ENCODE data around the gene MROH2B. TPM values are rescaled to one million over a fixed set of nuclear protein-coding genes. Genes with fewer than 3 reads are reported as not detected.
"Not testable (repeated sequence)": the region's sequence is repeated elsewhere in the genome, so short reads cannot be mapped to it uniquely, and the experiment has no call there.

The MROH2B gene
- total RNA-seq, 1 experiment from 2014 or later, result not detected

DNA sequence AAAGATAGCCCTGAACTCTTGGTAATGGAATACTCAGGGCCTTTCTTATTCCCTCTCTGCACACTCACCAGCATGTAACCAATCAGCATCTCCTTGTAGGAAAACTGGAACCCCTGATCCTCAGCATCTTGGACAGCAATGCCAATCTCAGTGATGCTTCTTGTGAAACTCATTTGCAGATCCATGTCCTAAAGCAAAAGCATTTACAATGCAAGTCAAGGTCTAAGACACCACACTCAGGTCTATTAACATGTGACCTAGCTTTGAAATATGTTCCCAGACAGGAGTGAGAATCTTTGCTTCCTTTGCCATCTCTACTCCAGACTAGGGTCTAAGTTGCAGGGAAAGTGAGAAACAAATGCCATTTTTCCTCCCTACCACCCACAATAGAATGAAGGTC, 38.2 kb downstream of the MROH2B start:
- CTCF ChIA-PET, result no interaction called here
- Mint-ChIP-seq H3K4me3 (ENCODE audit: unreplicated experiment) (no peak overlapping the region), H3K9me3 (ENCODE audit: unreplicated experiment) (peaks cover 19% of the 10 kb centered on the region), H3K27ac (ENCODE audit: low read depth, unreplicated experiment) (no peak overlapping the region), H3K4me1 (ENCODE audit: insufficient read depth, unreplicated experiment) (no peaks in the 10 kb centered on the region), H3K27me3 (ENCODE audit: insufficient read depth, unreplicated experiment) (no peaks in the 10 kb centered on the region), H3K36me3 (ENCODE audit: insufficient read depth, unreplicated experiment) (no peaks in the 10 kb centered on the region)
- intact Hi-C loops (cut with micrococcal nuclease), result no loop called here
- TF ChIP-seq, protein P1, sequence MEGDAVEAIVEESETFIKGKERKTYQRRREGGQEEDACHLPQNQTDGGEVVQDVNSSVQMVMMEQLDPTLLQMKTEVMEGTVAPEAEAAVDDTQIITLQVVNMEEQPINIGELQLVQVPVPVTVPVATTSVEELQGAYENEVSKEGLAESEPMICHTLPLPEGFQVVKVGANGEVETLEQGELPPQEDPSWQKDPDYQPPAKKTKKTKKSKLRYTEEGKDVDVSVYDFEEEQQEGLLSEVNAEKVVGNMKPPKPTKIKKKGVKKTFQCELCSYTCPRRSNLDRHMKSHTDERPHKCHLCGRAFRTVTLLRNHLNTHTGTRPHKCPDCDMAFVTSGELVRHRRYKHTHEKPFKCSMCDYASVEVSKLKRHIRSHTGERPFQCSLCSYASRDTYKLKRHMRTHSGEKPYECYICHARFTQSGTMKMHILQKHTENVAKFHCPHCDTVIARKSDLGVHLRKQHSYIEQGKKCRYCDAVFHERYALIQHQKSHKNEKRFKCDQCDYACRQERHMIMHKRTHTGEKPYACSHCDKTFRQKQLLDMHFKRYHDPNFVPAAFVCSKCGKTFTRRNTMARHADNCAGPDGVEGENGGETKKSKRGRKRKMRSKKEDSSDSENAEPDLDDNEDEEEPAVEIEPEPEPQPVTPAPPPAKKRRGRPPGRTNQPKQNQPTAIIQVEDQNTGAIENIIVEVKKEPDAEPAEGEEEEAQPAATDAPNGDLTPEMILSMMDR (IDR thresholded peaks at IDR 0.05; ENCODE audit: unreplicated experiment), result no peak
- BruUV-seq (replicated peaks), result no TSS peak
- DNase-seq (ENCODE audit: unreplicated experiment), result no peak
- POLR2A ChIA-PET, result no interaction called here

DNA sequence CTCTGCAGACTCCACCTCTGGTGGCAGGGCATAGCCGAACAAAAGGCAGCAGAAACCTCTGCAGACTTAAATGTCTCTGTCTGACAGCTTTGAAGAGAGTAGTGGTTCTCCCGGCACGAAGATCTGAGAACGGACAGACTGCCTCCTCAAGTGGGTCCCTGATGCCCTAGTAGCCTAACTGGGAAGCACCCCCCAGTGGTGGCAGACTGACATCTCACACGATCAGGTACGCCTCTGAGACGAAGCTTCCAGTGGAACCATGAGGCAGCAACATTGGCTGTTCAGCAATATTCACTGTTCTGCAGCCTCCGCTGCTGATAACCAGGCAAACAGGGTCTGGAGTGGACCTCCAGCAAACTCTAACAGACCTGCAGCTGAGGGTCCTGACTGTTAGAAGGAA, 48.5 kb downstream of the MROH2B start:
- intact Hi-C loops (cut with micrococcal nuclease); H3K4me3 Mint-ChIP-seq (ENCODE audit: unreplicated experiment); DNase-seq (ENCODE audit: unreplicated experiment); POLR2A ChIA-PET; CTCF ChIA-PET; H3K27me3 Mint-ChIP-seq (ENCODE audit: insufficient read depth, unreplicated experiment); H3K4me1 Mint-ChIP-seq (ENCODE audit: insufficient read depth, unreplicated experiment); BruUV-seq (replicated peaks); H3K36me3 Mint-ChIP-seq (ENCODE audit: insufficient read depth, unreplicated experiment); H3K27ac Mint-ChIP-seq (ENCODE audit: low read depth, unreplicated experiment): not testable (repeated sequence)
- peaks cover 10% of the 10 kb centered on the region for H3K9me3 Mint-ChIP-seq (ENCODE audit: unreplicated experiment)

DNA sequence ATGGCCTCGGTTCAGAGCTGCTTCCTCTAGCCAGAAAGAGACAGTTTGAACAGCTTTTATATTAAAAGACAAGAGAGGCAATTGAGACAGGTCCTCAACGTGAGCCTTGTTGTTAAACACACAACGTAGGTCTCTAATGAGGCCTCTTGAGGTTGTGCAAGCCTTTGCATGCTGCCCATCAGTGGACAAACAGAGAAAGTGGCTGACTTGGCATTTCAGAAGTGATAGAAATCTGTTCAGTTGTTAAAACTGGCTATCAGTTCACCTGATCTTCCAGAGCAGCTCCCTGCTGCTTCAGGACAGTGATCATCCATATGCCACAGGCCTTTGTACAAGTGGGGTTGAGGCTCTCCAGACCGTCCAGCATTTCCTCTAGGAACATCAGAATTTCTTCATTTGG, 58.8 kb downstream of the MROH2B start:
- ChIA-PET POLR2A (interaction anchor here (0.7 kb wide), 1 partner anchor 1022 kb away, joined by 3 read pairs; no protein-coding TSS in a partner anchor), CTCF (interaction anchor here (0.5 kb wide), 1 partner anchor 101 kb away, joined by 3 read pairs; no protein-coding TSS in a partner anchor)
- no peaks in the 10 kb centered on the region for H3K27me3 Mint-ChIP-seq (ENCODE audit: insufficient read depth, unreplicated experiment)

DNA sequence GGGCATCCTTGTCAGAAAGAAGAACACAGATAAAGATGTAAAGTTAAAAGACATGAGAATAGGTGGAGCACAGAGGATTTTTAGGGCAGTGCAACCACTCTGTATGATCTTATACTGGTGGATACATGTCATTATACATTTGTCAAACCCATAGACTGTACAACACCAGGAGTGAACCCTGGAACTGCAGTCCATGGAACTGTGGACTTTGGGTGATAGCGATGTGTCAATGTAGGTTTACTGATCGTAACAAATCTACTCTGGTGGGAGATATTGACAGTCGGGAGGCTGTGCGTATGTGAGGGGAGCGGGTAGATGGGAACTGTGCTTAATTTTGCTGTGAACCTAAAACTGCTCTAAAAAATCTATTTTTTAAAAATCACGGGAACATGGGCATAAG, 60.6 kb downstream of the MROH2B start:
- Mint-ChIP-seq H3K9me3 (ENCODE audit: unreplicated experiment) (no peaks in the 10 kb centered on the region), H3K27ac (ENCODE audit: low read depth, unreplicated experiment) (no peak overlapping the region), H3K36me3 (ENCODE audit: insufficient read depth, unreplicated experiment) (no peaks in the 10 kb centered on the region), H3K27me3 (ENCODE audit: insufficient read depth, unreplicated experiment) (no peaks in the 10 kb centered on the region), H3K4me3 (ENCODE audit: unreplicated experiment) (no peak overlapping the region), H3K4me1 (ENCODE audit: insufficient read depth, unreplicated experiment) (no peaks in the 10 kb centered on the region)
- intact Hi-C loops (cut with micrococcal nuclease), result no loop called here
- no TSS peak for BruUV-seq (replicated peaks)
- TF ChIP-seq, protein P1 (IDR thresholded peaks at IDR 0.05; ENCODE audit: unreplicated experiment), result no peak
- no peak for DNase-seq (ENCODE audit: unreplicated experiment)
- CTCF ChIA-PET, result no interaction called here
- POLR2A ChIA-PET, result no interaction called here

More for the DNA sequence above, 58.8 kb downstream of the MROH2B start:
- no peak for DNase-seq (ENCODE audit: unreplicated experiment)
- Mint-ChIP-seq H3K4me1 (ENCODE audit: insufficient read depth, unreplicated experiment) (no peaks in the 10 kb centered on the region), H3K36me3 (ENCODE audit: insufficient read depth, unreplicated experiment) (no peaks in the 10 kb centered on the region), H3K27ac (ENCODE audit: low read depth, unreplicated experiment) (no peak overlapping the region), H3K9me3 (ENCODE audit: unreplicated experiment) (no peaks in the 10 kb centered on the region), H3K4me3 (ENCODE audit: unreplicated experiment) (no peak overlapping the region)
- BruUV-seq (replicated peaks), result no TSS peak
- intact Hi-C loops (cut with micrococcal nuclease), result no loop called here
- TF ChIP-seq, protein P1 (IDR thresholded peaks at IDR 0.05; ENCODE audit: unreplicated experiment), result no peak

DNA sequence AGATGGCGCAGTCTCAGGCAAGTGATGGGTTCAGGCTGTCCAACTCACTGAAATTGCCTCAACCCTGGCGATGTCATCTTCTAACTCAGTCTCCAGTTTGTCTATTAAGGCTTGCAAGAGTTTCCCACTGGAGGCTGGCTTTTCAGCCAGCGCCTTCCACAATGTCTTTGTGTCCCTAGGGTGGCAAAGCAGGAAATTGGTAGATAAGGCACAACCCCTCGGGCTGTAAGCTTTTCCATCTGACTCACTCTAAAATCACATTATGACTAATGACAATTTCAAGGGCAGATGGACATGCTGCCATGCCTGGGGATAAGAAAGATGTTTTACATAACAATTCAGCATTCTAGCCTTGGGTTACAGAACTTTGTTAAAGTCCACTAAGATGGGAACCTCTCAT, 61.9 kb downstream of the MROH2B start:
- POLR2A ChIA-PET, result no interaction called here
- Mint-ChIP-seq H3K4me3 (ENCODE audit: unreplicated experiment) (no peak overlapping the region), H3K27ac (ENCODE audit: low read depth, unreplicated experiment) (no peak overlapping the region), H3K36me3 (ENCODE audit: insufficient read depth, unreplicated experiment) (no peaks in the 10 kb centered on the region), H3K27me3 (ENCODE audit: insufficient read depth, unreplicated experiment) (no peaks in the 10 kb centered on the region), H3K4me1 (ENCODE audit: insufficient read depth, unreplicated experiment) (no peaks in the 10 kb centered on the region), H3K9me3 (ENCODE audit: unreplicated experiment) (no peaks in the 10 kb centered on the region)
- TF ChIP-seq, protein P1 (IDR thresholded peaks at IDR 0.05; ENCODE audit: unreplicated experiment), result no peak
- intact Hi-C loops (cut with micrococcal nuclease), result no loop called here
- CTCF ChIA-PET, result no interaction called here
- BruUV-seq (replicated peaks), result no TSS peak
- DNase-seq (ENCODE audit: unreplicated experiment), result peak; percentile 78
